ENCODE results near the gene B2M. TPM values are rescaled to one million over a fixed set of nuclear protein-coding genes. Genes with fewer than 3 reads are reported as not detected.
"Not testable (repeated sequence)": the region's sequence is repeated elsewhere in the genome, so short reads cannot be mapped to it uniquely, and the experiment has no call there.

Gene B2M
- total and polyA plus RNA-seq, 2 experiments from 2014 or later = 167 to 180 TPM

DNA sequence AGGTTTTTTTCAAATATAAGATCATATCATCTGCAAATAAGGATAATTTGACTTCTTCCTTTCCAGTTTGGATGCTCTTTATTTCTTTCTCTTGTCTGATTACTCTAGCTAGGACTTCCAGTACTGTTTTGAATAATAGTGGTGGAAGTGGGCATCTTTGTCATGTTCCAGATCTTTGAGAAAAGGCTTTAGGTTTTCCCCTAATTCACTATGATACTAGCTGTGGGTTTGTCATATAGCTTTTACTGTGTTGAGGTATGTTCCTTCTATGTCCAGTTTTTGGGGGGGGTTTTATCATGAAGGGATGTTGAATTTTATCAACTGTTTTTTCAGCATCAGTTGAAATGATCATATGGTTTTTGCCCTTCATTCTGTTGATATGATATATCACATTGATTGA is 10.6 kb upstream of the B2M start:
- H3K27ac Mint-ChIP-seq; ATAC-seq; H3K4me3 ChIP-seq; H3K36me3 ChIP-seq (ENCODE audit: insufficient read depth); H3K36me3 Mint-ChIP-seq (ENCODE audit: low read depth); H3K27me3 Mint-ChIP-seq (ENCODE audit: insufficient read depth, low read depth, poor library complexity); H3F3A ChIP-seq (replicated peaks; ENCODE audit: low read depth); H2AFZ ChIP-seq; H4K20me1 ChIP-seq (replicated peaks; ENCODE audit: insufficient read depth); DNase-seq (ENCODE audit: low spot score); H3K9me2 ChIP-seq (ENCODE audit: insufficient read depth); H3K4me1 Mint-ChIP-seq; H3K27ac ChIP-seq (ENCODE audit: low read depth); H3K79me2 ChIP-seq (replicated peaks; ENCODE audit: insufficient read depth); H3K4me3 Mint-ChIP-seq; H3K4me1 ChIP-seq (ENCODE audit: insufficient read depth); H3K4me2 ChIP-seq; H3K27me3 ChIP-seq (ENCODE audit: insufficient read depth): not testable (repeated sequence)
- peaks cover 15% of the 10 kb centered on the region for H3K9me3 Mint-ChIP-seq

DNA sequence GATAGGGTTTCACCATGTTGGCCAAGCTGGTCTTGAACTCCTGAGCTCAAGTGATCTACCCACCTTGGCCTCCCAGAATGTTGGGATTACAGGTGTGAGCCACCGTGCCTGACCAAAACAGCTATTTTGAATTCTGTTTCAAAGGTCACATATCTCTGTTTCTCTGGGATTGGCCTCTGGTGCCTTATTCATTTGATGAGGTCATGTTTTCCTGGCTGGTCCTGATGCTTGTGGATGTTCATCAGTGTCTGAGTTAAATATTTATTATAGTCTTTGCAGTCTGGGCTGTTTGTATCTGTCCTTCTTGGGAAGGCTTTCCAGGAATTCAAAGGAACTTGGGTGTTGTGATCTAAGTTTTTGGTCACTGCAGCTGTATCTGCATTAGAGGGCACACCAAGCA is 5.3 kb upstream of the B2M start:
- H3K9me3 Mint-ChIP-seq = peaks cover 15% of the 10 kb centered on the region
- Histone ChIP-seq H3K27me3 (ENCODE audit: insufficient read depth) (no peaks in the 10 kb centered on the region), H3K36me3 (ENCODE audit: insufficient read depth) (no peaks in the 10 kb centered on the region), H3K4me2 (no peak overlapping the region), H3K4me1 (ENCODE audit: insufficient read depth) (no peaks in the 10 kb centered on the region), H3K4me3 (no peak overlapping the region), H2AFZ (no peak overlapping the region), H3K27ac (ENCODE audit: low read depth) (no peak overlapping the region), H3K79me2 (replicated peaks; ENCODE audit: insufficient read depth) (no peaks in the 10 kb centered on the region), H3F3A (replicated peaks; ENCODE audit: low read depth) (no peaks in the 10 kb centered on the region), H4K20me1 (replicated peaks; ENCODE audit: insufficient read depth) (no peaks in the 10 kb centered on the region), H3K9me2 (ENCODE audit: insufficient read depth) (no peaks in the 10 kb centered on the region)
- no peak for ATAC-seq
- no peak overlapping the region for H3K27ac Mint-ChIP-seq
- 0 out of 3 replicates have a peak, but pooled peaks cover 6% of the 10 kb centered on the region for H3K36me3 Mint-ChIP-seq (ENCODE audit: low read depth)
- DNase-seq (ENCODE audit: low spot score) = no peak
- H3K4me1 Mint-ChIP-seq = no peaks in the 10 kb centered on the region; the same call in 2 of the 3 replicates
- H3K4me3 Mint-ChIP-seq = no peak overlapping the region
- no peaks in the 10 kb centered on the region for H3K27me3 Mint-ChIP-seq (ENCODE audit: insufficient read depth, low read depth, poor library complexity)
- TF ChIP-seq ETS1 (IDR thresholded peaks at IDR 0.05) (no peak), ZNF331 (CRISPR knock-in tag; IDR thresholded peaks at IDR 0.05; ENCODE audit: low read depth) (no peak), JUNB (IDR thresholded peaks at IDR 0.05; ENCODE audit: unreplicated experiment) (no peak), POLR2AphosphoS5 (IDR thresholded peaks at IDR 0.05; ENCODE audit: low read depth) (no peak), ZNF114 (CRISPR knock-in tag; IDR thresholded peaks at IDR 0.05) (no peak), EZH2 (IDR thresholded peaks at IDR 0.05; ENCODE audit: low read depth, unreplicated experiment) (no peak), NANOG (IDR thresholded peaks at IDR 0.05; ENCODE audit: borderline replicate concordance) (no peak), CREB1 (CRISPR knock-in tag; IDR thresholded peaks at IDR 0.05; ENCODE audit: low read depth) (no peak), ZNF462 (CRISPR knock-in tag; IDR thresholded peaks at IDR 0.05) (no peak), STAT1 (IDR thresholded peaks at IDR 0.05; ENCODE audit: unreplicated experiment) (no peak), EZH2phosphoT487 (IDR thresholded peaks at IDR 0.05; ENCODE audit: unreplicated experiment) (no peak)
- TF ChIP-seq, protein P1, sequence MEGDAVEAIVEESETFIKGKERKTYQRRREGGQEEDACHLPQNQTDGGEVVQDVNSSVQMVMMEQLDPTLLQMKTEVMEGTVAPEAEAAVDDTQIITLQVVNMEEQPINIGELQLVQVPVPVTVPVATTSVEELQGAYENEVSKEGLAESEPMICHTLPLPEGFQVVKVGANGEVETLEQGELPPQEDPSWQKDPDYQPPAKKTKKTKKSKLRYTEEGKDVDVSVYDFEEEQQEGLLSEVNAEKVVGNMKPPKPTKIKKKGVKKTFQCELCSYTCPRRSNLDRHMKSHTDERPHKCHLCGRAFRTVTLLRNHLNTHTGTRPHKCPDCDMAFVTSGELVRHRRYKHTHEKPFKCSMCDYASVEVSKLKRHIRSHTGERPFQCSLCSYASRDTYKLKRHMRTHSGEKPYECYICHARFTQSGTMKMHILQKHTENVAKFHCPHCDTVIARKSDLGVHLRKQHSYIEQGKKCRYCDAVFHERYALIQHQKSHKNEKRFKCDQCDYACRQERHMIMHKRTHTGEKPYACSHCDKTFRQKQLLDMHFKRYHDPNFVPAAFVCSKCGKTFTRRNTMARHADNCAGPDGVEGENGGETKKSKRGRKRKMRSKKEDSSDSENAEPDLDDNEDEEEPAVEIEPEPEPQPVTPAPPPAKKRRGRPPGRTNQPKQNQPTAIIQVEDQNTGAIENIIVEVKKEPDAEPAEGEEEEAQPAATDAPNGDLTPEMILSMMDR (conservative IDR thresholded peaks at IDR 0.05; ENCODE audit: low read depth in 2 of 2) = no peak
